ENCODE measurements around the gene NPHP1.

DNA sequence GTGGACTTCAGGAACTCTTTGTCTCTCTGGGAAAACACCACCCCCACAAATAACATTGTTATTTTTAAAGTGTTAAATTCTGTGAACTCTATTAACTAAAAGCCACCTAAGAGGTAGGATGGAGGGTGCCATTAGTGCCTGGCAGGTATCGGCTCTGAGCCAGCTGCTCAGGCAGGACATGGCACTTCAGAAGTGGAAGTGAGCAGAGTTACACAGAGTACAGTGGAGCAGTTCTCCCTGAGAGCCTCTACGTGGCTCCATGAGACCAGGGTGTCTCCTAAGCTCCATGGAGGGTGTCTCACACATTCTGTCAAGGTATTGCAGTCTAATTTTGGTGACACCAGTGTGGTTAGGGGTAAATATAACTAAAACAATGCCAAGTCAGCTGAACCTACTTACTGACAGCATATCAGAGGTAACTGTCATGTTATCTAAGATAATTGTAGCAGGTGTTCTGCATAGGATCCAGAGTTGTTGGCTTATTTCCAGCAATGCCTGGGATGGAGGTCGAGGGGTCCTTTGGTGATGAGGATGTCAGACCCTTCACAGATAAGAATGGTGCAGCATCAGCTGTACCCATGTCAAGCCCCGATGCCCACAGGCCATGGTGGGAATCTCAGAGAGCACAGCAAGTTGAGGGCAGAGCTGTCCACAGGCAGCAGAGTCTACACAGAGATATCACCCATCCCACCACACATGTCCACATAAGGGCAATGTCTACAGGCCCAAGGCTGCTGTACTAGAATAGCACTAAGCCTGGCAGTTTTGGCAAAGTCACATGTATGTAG is 80.6 kb downstream of the NPHP1 start:
- TF ChIP-seq, protein P1, sequence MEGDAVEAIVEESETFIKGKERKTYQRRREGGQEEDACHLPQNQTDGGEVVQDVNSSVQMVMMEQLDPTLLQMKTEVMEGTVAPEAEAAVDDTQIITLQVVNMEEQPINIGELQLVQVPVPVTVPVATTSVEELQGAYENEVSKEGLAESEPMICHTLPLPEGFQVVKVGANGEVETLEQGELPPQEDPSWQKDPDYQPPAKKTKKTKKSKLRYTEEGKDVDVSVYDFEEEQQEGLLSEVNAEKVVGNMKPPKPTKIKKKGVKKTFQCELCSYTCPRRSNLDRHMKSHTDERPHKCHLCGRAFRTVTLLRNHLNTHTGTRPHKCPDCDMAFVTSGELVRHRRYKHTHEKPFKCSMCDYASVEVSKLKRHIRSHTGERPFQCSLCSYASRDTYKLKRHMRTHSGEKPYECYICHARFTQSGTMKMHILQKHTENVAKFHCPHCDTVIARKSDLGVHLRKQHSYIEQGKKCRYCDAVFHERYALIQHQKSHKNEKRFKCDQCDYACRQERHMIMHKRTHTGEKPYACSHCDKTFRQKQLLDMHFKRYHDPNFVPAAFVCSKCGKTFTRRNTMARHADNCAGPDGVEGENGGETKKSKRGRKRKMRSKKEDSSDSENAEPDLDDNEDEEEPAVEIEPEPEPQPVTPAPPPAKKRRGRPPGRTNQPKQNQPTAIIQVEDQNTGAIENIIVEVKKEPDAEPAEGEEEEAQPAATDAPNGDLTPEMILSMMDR (IDR thresholded peaks at IDR 0.05; ENCODE audit: low read depth, low read length, missing input control): no peak
- TF ChIP-seq, protein P2, sequence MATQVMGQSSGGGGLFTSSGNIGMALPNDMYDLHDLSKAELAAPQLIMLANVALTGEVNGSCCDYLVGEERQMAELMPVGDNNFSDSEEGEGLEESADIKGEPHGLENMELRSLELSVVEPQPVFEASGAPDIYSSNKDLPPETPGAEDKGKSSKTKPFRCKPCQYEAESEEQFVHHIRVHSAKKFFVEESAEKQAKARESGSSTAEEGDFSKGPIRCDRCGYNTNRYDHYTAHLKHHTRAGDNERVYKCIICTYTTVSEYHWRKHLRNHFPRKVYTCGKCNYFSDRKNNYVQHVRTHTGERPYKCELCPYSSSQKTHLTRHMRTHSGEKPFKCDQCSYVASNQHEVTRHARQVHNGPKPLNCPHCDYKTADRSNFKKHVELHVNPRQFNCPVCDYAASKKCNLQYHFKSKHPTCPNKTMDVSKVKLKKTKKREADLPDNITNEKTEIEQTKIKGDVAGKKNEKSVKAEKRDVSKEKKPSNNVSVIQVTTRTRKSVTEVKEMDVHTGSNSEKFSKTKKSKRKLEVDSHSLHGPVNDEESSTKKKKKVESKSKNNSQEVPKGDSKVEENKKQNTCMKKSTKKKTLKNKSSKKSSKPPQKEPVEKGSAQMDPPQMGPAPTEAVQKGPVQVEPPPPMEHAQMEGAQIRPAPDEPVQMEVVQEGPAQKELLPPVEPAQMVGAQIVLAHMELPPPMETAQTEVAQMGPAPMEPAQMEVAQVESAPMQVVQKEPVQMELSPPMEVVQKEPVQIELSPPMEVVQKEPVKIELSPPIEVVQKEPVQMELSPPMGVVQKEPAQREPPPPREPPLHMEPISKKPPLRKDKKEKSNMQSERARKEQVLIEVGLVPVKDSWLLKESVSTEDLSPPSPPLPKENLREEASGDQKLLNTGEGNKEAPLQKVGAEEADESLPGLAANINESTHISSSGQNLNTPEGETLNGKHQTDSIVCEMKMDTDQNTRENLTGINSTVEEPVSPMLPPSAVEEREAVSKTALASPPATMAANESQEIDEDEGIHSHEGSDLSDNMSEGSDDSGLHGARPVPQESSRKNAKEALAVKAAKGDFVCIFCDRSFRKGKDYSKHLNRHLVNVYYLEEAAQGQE (IDR thresholded peaks at IDR 0.05): no peak
- TF ChIP-seq GABPA (IDR thresholded peaks at IDR 0.05 in 1 of 2, conservative IDR thresholded peaks at IDR 0.05 in 1 of 2) (no peak), RAD21 (IDR thresholded peaks at IDR 0.05) (no peak), YY1 (IDR thresholded peaks at IDR 0.05) (no peak)
- TF ChIP-seq, protein P3, sequence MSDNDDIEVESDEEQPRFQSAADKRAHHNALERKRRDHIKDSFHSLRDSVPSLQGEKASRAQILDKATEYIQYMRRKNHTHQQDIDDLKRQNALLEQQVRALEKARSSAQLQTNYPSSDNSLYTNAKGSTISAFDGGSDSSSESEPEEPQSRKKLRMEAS (IDR thresholded peaks at IDR 0.05): no peak
